HG03520 (cell line): ENCODE data around the gene TMEM156.

Source experiments
- ATAC-seq: cut with Tn5 transposase; IDR thresholded peaks from one replicate; pipeline ENCODE4 v1.9.1; 2021; ENCODE audit warnings: mild to moderate bottlenecking, moderate library complexity; ENCODE audit not compliant: unreplicated experiment

Gene TMEM156, protein sequence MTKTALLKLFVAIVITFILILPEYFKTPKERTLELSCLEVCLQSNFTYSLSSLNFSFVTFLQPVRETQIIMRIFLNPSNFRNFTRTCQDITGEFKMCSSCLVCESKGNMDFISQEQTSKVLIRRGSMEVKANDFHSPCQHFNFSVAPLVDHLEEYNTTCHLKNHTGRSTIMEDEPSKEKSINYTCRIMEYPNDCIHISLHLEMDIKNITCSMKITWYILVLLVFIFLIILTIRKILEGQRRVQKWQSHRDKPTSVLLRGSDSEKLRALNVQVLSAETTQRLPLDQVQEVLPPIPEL

DNA sequence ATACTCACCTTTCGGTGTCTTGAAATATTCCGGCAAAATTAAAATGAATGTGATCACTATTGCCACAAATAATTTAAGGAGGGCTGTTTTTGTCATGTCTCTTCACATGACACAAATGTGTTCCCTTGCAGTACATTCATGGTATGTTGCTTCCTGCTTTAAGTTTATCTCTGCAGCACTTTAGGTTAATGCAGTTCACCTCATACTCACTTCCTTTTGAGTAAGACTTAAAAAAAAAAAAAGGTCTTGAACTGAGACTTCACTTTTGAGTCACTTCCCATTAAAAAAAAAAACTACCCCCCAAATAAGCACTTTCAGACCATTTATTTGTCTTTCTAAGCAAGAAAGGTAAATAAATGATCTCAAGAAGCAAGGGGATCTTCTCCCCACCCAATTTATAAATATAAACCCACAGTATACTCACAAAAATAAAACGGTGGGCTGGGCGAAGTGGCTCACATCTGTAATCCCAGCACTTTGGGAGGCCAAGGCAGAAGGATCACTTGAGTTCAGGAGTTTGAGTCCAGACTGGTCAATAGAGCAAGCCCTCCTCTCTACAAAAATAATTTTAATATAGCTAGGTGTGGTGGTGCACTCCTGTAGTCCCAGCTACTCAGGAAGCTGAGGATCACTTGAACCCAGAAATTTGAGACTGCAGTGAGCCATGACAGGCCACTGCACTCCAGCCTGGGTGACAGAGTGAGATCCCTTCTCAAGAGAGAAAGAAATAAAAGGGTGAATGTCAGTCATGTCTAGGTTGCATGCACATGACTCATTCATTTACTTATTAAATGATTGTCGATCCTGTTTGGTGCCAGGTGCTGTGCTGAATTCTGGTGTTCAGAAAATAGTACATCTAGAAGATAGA is at the start of gene TMEM156:
TMEM156 (minus strand) TSS at position 192 of the 868 bp plus-strand sequence; CDS start at position 96, 96 bp downstream.
- ATAC-seq: peak; percentile 65

- no peak for ATAC-seq
Measured at GRCh38 chr4:39078829-39079228, 46.6 kb upstream of the TMEM156 start.

GRCh38 chr4:39068907-39069306 is 36.7 kb upstream of the TMEM156 start:
- ATAC-seq: no peak

- ATAC-seq: no peak
Measured at GRCh38 chr4:39067451-39067850, 35.2 kb upstream of the TMEM156 start.

DNA sequence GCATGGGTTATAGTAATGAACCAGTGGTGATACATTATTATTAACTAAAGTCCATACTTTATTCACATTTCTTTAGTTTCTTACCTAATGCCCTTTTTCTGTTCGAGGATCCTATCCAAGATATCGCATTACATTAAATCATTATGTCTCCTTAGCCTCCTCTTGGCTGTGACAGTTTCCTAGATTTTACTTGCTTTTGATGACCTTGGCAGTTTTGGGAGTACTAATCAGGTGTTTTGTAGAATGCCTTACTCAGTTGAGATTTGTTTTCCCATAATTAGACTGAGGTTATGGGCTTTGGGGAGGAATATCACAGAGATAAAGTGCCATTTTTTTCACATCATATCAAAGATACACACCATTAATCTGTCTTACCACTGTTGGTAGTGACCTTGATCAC is 34.8 kb upstream of the TMEM156 start:
- ATAC-seq: no peak

- no peak for ATAC-seq
Measured at GRCh38 chr4:39066371-39066770, 34.2 kb upstream of the TMEM156 start.

DNA sequence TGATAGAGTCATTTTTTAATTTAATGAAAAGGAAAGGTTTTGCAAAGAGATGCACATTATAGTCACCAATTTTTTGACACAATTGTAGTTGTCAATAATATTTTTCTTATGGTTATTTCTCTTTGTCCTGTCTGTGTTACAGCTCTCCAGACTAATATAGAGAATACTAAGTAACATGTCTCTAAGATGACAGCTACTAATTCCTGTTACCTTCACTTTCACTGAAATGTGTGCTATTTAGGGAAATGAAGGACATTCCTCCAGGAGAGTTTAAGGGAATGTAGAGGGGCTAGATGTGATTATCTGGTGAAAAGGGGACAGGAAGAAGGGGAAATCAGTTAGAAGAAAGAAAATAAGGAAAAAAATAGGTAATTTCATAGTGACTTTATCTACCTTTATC is 31.2 kb upstream of the TMEM156 start:
- no peak for ATAC-seq

DNA sequence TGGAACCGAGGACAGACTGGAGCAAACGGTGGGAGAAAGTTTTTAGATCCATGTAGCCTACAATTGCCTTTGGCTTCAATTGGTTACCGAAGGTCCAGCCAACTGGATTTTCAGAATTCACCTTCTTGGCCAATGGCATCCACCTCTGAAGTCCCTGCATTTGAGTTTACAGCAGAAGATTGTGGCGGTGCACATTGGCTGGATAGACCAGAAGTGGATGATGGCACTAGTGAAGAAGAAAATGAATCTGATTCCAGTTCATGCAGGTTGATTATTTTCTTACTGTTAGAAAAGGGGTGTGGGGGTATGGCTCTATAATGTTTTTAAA is 30.5 kb upstream of the TMEM156 start:
- ATAC-seq: no peak

GRCh38 chr4:39062094-39062769 is 30.0 kb upstream of the TMEM156 start, which contains the start of gene KLHL5:
Gene KLHL5 (plus strand): TSS chr4:39062232. CDS start chr4:39062653, 421 bp downstream.
- no peak for ATAC-seq

- no peak for ATAC-seq
Measured at GRCh38 chr4:39061457-39061856, 29.2 kb upstream of the TMEM156 start.

GRCh38 chr4:39056023-39056422 is 23.8 kb upstream of the TMEM156 start:
- ATAC-seq: no peak

GRCh38 chr4:39054497-39054896 is 22.3 kb upstream of the TMEM156 start:
- ATAC-seq: no peak

- no peak for ATAC-seq
Measured at GRCh38 chr4:39053983-39054382, 21.8 kb upstream of the TMEM156 start.

GRCh38 chr4:39051492-39051891 is 19.3 kb upstream of the TMEM156 start:
- ATAC-seq: no peak

GRCh38 chr4:39050590-39050989 is 18.4 kb upstream of the TMEM156 start:
- no peak for ATAC-seq

DNA sequence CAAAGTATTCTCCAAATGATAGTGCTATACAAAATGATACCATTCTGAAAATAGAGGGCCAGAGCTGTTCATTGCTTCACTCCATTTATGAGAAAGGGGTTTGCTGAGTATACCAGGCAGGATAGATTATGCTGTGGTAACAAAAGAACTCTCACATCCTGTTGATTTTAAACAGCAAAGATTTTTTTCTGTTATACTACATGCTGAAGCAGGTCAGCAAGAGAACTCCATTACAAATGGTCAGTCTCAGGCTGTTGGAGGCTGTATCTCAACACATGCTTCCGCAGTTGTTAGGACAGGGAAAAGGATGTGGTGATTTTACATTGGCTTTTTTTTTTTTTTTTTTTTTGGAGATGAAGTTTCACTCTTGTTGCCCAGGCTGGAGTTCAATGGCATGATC is 16.1 kb upstream of the TMEM156 start:
- no peak for ATAC-seq

GRCh38 chr4:39047681-39048080 is 15.5 kb upstream of the TMEM156 start:
- ATAC-seq: no peak

DNA sequence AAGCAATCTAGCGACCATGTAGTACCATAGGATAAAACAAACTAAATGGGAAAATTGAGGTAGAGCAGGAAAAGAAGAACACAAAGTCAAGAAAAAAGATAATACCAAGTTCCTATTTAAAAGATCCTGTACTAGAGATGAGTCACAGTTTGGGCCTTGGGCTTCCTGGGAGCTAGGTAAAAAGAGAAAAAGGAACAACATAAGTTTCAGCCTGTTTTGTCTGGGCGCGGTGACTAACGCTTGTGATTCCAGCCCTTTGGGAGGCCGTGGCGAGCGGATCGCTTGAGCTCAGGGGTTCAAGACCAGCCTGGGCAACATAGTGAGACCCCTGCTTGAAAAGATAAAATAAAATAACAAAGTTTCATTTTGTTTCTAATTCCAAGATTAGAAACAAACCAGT is 14.0 kb upstream of the TMEM156 start:
- no peak for ATAC-seq

- ATAC-seq: no peak
Measured at GRCh38 chr4:39045827-39046221, 13.6 kb upstream of the TMEM156 start.

DNA sequence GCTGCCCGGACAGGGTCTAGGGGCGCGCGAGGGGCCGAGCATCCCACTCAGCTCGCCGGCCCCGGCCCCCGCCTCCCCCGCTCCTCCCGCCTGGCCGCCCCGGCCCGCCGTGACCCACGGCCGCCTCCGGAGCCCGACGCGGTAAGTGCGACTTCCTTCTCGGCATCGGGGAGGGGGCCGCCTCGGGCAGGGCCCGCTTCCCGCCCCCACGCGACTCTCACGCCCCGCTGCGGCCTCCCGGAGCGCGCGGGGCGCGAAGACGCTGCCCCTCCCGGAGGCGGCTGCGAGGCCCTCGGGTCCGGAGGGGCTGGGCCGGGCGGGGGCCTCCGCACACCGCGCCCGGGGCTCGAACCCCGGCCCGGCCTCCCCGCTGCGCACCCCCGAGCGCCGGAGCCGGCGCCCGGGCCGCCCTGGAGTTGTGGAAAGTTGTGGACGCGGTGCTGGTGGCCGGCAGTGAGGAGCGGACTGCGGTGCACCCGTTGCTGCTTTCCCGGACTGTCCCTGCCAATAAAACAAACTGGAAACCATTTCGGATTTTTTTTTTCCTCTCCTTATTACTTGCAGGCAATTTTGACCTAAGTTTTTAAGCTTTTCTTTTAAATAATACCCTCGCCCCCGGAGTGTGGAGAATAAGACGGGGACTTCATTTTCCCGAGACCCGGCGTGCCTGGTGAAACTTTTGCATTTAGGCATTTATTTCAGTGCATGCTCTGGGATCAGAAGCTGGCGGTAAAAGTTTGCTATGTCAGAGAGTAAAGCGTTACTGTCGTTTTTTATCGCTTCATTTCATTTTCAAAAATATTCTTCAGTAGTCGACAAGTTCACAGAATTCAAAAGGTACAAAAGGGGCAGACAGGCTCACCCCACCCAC is 13.0 kb upstream of the TMEM156 start:
- peak; percentile 34 for ATAC-seq
